Inflammatory macrophage (primary cell): Measurements from ENCODE around the gene ANXA11.
"Not testable (repeated sequence)": the region's sequence is repeated elsewhere in the genome, so short reads cannot be mapped to it uniquely, and the experiment has no call there.

Source experiments
- DNase-seq, 2 donors: peaks; one replicate each; pipeline ENCODE4 v3.0.0-alpha.2; 2020 to 2022

The ANXA11 gene

DNA sequence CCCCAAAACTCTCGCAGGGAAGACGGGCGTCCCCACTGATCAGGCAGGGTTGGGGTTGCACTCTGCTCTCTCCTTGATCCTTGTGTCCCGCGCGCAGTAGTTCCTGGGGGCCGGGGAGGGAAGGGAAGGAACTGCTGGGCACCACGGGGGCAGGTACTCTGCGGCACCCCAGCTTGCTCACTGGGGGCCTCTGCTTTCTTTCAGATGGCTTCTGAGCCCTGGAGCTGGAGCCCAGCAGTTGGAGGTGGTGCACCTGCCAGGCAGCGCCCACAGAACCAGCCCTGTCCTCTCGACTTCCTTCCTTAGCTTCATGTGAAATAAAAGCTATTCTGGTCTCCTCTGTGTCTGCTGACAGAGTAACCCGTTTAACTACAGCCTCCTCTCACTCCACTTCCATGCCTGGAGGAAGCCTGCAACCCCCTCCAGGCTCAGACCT lies 60.6 kb downstream of the ANXA11 start:
- DNase-seq = peak in 1 of 2 donors; percentile 23

DNA sequence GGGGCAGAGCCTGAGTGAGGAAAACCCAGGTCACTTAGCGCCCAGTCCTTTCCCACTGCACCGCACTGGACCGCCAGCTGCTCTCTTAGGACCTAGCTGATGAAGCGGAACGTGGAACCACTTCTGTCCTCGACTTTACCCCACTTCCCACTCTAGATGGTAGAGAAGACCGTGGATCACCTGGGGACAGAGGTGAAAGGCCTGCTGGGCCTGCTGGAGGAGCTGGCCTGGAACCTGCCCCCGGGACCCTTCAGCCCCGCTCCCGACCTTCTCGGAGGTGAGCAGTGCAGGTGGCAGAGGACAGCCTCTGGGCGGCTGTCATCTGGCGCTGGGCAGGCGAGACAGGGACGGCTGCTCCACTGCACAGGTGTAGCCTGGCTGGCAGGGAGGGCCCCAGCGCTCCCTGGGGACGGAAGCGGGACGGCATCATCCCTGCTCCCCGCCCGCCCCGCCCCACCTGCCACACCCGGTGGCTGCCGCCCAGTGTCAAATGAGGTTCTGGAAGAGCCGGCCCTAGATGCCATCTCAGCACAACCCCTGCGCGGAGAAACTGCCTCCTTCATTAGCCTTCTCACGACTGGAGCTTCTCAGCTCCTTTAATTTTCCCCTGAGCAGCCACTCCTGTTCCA lies 61.2 kb downstream of the ANXA11 start:
- peak in 1 of 2 donors; percentile 43 for DNase-seq

DNA sequence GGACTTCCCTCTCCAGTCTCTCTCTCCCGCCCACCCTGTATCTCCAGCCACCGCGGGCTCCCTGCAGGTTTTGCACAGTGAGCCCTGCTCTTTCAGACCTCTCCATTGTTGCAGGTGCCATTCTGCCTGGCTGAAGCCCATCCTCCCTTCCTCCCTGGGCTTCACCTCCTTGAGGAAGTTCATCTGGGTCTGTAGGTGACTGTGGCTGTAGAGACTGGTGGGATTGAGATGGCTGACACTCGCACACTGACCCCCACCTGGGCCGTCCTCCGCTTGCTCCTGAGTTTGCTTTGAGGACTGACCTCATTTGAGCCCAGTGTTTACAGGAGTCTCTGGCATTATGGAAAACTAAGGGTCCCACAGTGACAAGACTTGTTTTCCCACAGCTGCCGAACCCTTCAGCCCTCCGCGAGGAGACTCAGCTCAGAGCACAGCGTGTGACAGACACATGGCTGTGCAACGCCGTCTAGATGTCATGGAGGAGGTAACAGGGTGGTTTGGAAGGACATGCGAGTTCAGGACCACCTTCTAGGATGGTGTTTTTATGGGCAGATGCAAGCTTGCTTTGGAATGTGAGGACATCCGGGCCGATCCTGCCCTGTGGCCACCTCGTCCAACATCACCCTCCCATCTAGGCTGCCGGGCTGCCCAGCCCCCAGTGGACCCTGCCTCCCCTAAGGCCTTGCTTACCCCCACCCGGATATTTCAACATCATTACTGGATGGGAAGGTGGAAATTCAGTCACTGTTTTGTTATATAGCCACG lies 63.5 kb downstream of the ANXA11 start:
- DNase-seq = peak in 1 of 2 donors; percentile 15

DNA sequence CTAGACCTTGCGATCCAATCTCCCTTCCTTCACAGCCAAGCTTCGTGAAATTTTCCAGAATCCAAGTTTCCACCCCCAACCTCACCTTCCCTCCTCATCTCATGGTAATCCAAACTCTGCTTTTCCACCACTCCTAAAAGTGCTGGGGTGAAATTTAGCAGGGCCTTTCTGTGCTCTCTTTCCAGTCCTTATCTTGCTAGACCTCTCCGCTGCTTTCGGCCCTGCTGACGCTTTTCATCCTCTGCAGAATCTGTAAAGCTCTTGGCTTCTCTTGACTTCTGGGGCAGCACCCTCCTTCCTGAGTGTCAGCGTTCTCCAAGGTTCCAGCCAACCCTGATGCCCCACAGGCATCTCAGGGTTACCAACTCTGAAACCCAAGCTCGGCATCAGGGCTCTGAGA lies 65.1 kb downstream of the ANXA11 start:
- DNase-seq = no peak

DNA sequence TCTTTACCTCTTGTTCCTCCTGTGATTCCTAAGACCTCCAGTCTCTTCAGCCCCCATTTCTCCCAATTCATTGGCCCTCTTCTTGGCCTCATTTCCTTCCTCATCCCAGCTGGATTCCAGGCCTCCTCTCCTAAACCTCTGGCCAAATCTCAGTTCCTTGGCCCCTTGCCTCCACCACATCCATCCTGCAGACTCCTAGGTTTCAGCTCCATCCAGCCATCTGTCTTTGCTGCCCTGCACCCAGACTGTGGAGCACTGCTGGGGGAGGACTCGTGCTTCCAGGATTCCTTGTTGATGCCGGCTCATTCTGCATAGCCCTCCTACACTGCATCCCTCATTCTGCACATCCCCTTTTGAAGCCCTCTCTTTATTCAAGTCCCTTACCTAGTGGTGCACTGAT lies 66.1 kb downstream of the ANXA11 start:
- no peak for DNase-seq

DNA sequence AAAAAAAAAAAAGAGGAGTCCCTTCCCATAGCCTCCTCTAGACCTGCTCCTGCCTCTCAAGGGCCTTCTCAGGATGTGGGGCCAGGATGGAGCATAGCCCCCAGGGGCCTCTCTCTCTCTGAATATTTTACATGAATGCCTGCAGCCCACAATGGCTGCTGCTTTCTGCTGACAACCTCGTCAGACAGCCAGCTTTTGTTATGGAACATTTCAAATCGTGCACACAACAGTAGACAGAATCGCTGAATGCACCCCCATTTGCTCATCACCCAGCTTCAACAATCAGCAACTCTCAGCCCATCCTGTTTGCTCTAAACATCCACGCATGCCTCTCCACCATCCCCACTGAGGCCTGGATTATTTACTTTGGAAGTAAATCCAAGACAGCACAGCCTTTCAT lies 67.4 kb downstream of the ANXA11 start:
- DNase-seq = no peak

DNA sequence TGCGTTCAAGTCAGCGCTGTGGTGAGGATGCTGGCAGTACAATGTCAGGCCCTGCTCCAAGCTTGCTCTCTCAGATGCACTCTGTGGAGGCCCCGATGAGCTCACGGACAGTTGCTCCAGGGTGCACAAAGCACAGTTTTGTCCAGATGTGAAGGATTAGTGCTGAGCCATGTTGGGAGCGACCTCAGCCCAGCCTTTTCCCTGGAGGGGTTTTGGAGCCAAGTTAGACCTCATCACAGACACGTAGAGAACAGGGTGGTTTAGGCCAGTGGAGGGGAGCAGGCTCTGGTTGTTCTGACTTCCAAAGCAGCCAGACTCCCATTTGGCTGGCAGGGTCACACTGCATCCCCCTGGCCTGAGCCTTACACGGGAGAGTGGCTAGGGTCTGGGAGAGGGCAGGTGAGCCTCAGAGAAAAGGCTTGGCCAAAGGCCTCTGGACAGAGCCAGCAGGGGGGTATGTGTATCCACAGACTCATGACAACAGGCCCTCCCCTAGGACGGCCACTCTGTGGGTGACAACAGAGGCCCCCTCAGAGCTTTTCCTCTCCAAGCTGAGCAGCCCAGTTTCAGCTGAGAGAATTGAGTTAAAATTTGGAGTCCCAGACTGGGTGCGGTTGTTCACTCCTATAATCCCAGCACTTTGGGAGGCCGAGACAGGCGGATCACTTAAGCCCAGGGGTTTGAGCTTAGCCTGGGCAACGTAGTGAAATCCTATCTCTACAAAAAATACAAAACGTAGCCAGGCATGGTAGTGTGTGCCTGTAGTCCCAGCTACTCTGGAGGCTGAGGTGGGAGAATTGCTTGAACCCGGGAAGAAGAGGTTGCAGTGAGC lies 68.1 kb downstream of the ANXA11 start:
- DNase-seq = no peak

DNA sequence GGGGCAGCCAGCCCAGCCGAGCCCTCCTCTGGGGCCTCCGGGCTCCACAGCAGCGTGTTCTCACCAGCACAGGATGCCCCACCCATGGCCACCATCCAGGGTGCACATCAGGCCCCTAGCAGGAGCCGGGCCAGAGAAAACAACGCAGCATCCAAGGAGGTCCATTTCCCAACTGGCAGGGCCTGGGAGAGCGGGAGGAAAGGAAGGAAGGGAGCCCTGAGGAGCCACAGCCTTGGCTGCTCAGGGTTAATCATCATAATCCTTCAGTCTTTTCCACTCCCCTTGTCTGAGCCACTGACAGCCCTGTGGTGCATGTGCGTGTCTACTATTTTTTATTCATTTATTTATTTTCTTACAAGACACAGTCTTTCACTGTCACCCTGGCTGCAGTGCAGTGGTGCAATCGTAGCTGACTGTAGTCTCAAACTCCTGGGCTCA lies 69.2 kb downstream of the ANXA11 start:
- no peak for DNase-seq

DNA sequence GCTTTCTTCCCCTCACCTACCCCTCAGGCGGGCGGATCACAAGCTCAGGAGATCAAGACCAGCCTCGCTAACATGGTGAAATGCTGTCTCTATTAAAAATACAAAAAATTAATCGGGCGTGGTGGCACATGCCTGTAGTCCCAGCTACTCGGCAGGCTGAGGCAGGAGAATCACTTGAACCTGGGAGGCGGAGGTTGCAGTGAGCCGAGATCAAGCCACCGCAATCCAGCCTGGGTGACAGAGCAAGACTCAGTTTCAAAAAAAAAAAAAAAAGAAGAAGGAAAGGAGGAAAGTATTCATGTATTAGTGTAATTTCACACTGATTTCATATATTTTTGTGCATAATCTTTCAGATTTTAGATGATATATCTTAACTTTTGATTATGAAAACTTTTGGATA lies 71.7 kb downstream of the ANXA11 start:
- not testable (repeated sequence) for DNase-seq

DNA sequence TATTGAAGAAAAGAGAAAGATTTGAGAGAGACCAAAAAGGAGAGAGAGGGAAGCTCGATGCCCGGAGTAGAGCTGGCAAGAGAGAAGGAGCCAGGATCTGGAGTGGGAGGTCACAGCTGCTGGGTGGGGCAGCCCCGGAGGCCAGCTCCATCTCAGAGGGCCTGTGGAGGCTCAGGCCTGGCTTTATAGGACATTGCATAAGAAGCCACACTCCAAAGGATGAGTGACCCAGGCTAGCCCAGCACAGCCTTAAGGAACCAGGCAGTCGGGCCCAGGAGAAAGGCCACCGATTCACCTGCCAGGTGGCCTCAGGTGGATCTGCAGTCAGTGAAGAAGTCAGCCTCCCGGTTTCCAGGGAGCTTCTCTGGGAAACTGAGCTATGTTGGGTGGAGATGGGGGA lies 72.1 kb downstream of the ANXA11 start:
- no peak for DNase-seq

DNA sequence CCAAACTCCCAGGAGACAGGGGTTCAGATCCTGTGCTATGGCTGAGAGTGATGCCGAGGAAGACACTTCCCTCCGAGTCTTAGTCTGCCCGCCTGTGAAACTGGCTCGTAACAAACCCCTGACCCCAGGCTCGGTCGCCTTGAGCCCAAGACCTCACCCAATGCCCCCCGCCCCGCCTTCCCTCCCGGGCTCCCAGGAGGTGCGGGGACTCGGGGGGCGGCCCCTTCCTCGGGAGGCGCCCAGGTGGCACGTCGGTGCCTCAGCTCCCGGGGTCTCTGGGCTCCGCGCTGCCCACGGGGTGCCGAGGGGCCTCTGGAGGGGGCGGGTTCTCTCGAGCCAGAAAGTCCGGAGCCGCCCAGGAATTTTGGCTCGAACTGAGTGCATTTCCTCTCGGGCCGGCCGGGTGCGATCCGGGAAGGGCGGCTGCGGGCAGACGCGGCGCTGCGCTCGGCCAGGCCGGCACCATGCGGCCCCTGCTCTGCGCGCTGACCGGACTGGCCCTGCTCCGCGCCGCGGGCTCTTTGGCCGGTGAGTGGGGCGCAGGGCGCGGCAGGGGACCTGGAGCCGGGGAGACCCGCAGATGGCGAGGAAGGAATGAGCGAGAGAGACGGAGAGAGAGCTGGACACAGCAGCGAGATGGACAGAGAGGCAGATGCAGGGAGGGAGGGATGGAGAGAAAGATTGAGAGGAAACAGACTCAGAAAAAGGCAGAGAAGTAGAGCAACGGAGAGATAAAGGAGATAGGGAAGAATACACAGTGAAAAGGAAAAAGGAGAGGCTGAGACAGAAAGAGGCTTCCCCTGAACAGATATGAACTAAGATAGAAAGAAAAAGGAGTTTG lies 72.8 kb downstream of the ANXA11 start, which contains the start of gene PLAC9:
Gene PLAC9 (plus strand): TSS at position 432 of the 841 bp plus-strand sequence. CDS start 33 bp downstream, at position 465.
- DNase-seq = no peak

DNA sequence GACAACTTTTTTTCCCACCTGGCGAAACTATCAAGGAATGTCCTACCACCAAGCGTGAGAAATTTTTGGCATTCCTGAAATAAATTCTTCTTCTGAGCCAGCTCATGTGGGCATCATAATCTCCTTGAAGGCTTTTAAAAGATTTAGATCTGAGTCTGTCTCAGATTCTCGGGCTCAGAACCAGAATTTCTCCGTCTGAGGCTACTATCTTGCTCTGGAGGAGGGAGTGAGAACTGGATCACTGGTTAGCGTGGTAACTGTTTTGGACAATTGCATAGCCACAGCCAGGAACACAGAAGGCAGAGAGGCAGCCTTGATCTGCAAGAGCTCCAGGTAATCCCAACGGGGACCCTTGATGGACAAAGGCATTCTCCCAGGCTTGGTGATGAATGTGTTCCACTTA lies 73.8 kb downstream of the ANXA11 start:
- DNase-seq = no peak

DNA sequence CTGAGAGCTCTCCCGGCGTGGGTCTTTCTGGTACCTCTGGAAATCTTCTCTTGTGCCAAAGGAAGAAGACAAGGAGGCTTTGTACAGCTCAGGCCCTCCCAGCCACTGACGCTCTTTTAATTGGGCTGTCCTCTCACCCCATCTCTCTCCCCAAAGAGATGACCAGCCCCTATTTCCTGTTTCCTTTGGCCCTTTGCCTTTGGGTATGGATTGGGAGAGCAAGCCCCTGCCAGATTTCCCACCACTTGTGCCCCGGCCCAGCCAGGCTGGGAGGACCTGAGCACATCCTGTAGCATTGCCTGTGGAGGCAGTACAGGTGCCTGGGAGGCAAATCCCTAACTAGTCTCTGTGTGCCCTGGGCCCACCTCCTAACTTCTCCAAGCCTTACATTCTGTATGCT lies 78.5 kb downstream of the ANXA11 start:
- no peak for DNase-seq

DNA sequence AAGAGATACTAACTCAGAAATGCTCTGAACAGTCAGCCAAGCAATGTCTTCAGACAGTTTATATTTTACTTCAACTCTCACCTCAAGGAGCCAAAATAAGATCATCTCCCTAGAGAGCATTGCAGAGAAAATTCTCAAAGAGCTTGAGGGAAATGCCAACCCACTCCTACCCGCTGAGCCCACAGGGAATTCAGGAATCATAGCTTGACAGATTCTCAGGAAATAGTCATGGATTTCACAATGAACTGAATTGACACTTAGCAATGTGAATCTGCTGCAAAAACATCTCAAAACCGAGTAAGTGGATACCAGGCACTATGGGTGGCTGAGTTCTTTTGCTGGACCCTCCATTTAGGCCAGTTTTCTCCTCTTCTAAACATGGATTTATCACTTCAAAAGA lies 82.6 kb downstream of the ANXA11 start:
- no peak for DNase-seq

DNA sequence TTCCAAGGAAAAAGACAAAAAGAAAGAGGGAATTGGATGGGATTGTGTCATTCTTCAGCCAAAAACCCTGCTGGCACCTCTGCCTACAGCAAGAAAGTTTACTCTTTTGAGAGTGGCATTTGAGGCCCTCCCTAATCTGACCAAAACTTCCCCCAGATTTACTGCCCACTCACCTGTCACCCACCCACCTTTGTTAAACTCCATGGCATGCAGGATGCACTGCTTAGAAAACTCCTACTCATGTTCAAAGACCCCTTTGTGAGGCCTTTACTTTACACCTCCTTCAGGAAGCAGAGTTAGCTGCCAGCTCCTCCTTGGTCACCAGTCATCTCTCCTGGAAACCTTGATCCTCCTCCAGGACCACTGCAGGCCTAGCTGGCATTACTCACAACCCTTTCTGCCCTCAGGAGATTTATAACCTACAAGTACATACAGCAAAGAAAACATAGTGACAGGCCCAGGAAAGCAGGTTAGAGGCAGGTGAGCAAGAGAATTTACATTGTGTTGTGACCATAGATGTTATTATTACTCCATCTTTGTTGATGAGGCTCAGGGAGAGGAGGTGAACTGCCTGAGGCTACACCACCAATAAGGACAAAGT lies 83.1 kb downstream of the ANXA11 start:
- no peak for DNase-seq

DNA sequence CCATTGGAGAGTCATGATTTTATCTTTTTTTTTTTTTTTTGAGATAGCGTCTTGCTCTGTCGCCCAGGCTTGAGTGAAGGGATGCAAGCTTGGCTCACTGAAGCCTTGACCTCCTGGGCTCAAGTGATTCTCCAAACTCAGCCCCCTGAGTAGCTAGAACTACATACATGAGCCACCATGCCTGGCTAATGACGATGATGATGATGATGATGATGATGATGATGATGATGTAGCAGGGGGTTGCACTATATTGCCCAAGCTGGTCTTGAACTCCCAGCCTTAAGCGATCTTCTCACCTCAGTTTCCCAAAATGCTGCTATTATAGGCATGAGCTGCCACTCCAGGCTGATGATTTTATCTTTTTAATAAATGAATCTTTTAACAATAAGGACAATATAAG lies 86.7 kb downstream of the ANXA11 start:
- DNase-seq = no peak

DNA sequence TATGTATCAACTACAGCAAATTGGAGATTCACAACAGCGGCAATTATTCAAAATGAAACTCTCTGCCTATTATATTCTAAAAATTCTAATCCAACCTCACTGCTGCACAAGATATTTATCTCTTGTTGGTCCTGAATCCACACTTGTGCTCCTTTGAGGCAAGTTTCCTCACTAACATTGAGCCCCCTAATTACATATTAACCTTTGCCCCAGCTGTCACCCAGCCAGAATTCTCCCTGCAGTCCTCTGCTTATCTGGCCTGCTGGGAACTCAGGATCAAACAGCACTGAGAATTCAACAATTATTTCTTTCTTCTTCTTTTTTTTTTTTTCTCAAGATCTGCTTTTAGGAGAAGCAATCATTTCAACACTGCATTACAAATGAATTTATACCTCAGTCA lies 94.4 kb downstream of the ANXA11 start:
- DNase-seq = no peak

DNA sequence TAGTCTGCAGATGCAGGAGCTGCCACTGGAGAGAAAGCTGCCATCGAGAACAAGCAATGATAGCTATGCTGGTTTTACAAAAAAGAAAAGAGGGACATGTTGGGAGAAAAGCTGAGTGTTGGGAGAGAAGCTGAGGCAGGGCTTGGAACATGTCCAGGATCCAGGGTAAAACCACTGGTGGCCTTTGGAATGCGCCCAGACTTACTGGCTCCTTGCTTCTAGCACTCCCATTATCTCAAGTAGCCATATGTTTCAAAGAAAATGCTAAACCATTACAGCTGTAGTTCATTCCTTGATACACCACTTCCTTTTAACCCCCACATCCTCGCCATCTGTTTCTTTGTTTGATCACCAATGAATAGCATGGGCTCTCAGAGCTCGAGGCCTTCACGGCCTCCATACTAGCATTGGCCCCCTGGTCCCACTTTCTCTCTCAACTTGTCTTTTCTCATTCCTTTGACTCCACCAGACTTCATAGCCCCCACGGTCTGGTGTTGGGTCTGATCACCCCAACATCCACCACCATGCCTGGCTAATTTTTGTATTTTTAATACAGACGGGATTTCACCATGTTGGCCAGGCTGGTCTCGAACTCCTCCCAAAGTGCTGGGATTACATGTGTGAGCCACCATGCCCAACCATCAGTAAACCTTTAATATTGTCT lies 96.6 kb downstream of the ANXA11 start:
- no peak for DNase-seq

DNA sequence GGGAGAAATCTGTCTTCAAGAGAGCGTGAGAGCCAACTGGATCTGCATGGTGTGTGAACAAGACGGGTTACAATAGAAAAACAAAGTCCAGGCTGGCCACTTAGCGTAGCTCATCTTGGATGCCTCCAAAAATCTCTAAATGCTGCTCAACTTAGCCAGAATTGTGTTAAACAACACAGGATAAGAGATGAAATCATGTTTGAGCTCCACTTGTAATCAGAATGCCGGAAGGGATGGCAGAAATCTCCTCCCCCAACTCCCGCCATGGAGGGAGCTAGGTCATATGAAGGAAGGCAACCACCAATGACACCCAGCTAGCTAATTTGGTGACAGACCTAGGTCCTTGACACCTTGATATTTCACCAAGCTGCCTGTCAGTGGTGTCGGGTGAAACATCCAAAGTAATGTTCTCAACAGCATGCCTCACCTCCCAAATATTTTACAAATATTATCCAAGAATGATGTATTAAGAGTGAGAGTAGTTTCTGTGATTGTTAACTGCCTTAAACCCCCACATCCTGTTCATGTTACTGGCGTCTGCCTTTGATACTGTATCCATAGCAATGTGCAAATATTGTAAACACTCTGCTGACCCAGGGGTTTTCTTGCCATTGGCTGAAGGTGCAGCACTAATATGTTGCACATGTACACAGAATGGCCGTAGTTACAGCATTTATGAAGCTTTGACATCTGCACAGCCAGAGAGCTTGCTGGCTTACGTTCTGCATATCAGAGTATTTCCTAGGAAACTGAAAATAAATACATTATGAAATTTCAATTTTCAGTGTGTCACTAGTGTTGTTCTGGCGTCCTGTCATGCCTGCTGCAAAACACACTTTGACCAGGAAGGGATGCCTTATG lies 101.0 kb downstream of the ANXA11 start:
- no peak for DNase-seq
